Activated CD8-positive, alpha-beta memory T cell treated with anti-CD3 and anti-CD28 coated beads, Interleukin-2, amount 50 U/mL, for 24 hours (primary cell): ENCODE measurements around the gene PLD5.
"Not testable (repeated sequence)": the region's sequence is repeated elsewhere in the genome, so short reads cannot be mapped to it uniquely, and the experiment has no call there.

Experiments
- DNase-seq: peaks from one replicate; pipeline ENCODE4 v3.0.0-alpha.2; 2020; ENCODE audit errors: extremely low read depth

PLD5 gene

DNA sequence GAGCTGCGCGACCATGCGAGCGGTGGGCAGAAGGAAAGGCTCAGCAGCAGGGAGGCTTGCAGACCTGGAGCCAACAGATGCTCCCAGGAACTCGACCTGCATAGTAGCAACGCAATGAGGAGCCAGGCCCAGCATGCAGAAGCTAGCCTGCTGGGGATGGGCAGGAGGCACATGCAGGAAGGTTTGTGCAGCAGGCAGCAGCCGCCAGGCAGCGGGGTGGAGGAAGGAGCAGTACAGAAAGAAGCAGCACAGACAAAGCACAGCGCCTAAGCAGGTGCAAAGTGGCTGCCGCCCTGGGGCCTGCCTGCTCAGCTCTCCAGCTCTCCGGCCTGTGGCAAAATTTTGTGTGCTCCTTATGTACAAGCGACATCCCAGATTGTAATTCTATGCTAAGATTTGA, 312.1 kb downstream of the PLD5 start:
- DNase-seq = no peak

DNA sequence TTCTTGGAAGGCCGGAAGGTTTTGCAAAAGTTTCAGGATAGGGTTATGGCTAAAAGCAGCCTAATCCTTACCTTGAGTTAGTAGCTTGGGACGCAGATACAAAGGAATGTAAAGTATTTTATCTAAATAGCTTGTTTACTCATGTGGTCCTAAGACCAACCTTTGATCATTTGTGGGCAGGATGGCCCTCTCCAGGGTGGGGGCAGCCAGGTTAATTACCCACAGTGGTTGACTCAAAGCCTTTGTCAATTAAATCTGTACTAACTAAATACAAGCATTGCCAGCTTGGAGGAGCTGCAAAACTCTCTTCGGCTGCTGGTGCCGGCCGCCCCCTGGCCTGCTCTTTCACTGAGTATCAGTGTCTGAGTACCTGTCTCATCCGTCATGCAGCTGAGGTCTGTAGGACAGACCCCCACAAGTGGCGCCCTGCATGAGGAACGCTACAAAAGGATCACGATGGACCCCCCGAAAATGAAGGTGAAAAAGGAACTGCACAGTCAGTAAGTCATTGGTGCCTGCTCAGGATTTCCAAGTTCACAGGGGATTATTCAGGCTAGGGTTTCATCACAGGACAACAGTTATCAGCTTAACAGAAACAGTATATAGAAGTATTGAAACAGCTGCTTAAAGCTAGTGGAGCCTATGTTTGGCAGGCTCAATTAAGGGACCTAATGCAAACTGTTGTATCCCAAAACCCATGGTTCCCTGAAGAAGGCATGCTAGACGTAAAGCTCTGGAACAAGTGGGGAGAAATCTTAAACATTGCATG, 313.1 kb downstream of the PLD5 start:
- no peak for DNase-seq

DNA sequence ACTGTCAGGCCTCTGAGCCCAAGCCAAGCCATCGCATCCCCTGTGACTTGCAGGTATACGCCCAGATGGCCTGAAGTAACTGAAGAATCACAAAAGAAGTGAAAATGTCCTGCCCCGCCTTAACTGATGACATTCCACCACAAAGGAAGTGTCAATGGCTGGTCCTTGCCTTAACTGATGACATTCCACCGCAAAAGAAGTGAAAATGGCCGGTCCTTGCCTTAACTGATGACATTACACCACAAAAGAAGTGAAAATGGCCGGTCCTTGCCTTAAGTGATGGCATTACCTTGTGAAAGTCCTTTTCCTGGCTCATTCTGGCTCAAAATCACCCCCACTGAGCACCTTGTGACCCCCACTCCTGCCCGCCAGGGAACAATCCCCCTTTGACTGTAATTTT, 314.2 kb downstream of the PLD5 start:
- not testable (repeated sequence) for DNase-seq

DNA sequence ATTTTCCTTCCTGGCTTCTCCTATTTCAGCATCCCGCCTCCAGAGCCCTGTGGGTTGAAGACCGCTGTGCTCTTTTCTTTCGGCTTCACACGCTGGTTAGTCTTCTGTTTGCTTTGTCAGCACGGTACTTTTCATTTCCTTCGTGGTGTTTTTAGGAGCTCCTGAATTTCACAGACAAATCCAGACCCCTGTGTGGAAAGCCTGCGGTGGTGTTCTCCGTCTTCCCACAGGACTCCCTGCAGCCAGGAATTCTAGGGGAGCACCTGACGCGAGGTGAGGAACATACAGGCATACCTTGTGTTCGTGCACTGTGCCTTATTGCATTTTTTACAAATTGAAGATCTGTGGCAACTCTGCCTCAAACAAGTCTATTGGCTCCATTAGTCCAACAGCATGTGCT, 315.4 kb downstream of the PLD5 start:
- DNase-seq = no peak

DNA sequence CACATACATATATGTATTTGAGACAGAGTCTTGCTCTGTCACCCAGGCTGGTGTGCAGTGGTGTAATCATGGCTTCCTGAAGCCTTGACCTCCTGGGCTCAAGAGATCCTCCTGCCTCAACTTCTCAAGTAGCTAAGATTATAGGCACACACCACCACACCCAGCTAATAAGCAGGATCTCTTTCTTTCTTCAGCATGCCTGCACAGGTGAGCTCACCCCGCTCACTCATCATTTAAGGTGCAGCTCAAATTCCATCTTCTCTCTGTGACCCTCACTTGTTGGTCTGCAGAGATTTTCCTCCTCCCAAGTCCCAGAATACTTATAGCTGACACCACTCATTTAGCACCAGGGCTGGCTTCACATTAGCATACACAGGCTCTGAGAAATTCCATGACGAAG, 316.5 kb downstream of the PLD5 start:
- DNase-seq = no peak

DNA sequence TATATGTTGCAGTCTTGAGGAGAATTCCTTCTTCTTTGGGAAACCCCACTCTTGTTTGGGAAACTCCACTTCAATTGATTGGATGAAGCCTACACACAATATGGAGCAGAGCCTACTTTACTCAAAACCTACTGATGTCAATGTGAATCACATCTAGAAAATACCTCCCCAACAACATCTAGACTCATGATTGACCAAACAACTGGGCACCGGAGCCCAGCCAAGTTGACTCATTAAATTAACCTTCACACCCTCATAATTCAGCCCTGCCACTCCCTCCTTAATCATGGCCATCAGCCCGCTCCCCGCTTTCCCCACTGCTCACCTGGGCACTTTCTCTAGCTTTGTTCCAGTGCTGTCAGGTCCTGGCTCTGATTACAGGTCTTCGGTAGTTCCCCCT, 317.5 kb downstream of the PLD5 start:
- no peak for DNase-seq

DNA sequence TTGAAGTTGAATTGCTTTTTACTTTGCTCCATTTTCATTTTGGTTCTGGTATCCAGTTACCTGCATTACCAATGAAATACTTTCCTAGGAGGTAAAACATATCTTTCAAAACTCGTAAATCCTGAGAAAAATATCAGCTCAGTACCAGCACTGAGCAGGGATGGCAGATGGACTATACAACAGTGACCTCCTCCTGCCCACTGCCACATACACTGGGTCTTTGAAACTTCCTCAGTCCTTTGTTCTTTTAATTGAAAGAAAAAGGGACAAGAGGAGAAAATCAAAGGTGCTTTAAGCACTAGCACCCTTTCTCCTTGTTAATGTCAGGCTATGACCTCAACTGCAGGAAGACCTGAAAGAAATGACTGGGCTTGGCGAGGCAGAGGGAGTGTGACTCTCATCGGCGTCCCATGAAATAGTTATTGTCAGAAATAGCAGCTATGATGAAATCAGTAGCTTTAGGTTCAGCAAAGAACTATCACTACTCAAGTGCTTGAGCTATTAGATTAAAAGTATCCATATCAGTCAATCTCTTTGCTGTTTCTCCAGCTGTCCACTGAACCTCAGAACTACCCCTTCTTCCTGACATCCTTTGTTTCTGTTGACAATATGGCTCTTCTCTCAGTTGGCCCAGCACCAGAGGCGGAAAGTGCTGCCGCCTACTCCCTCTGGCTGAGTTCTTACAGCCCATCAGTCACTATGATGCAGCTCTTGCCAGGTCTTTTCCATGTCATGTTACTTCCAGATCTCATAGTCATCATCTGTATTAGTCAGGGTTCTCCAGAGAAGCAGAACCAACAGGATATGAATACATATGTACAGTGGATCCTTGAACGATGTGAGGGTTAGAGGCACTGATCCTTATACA, 318.6 kb downstream of the PLD5 start:
- no peak for DNase-seq

DNA sequence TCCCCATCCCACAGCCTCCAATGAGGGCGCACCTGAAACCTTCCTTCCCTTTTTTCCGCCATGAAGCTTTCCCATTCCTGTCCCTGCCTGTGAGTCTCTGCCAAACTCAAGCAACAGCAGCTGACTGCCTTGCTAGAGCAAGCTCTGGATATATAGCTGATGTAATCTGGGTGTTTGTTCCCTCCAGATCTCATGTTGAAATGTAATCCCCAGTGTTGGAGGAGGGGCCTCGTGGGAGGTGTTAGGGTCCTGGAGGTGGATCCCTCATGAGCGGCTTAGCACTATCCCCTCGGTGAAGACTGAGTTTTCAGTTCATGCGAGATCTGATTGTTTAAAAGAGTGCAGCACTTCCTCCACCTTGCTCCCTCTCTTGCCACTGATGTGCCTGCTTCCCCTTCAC, 321.2 kb downstream of the PLD5 start:
- no peak for DNase-seq

DNA sequence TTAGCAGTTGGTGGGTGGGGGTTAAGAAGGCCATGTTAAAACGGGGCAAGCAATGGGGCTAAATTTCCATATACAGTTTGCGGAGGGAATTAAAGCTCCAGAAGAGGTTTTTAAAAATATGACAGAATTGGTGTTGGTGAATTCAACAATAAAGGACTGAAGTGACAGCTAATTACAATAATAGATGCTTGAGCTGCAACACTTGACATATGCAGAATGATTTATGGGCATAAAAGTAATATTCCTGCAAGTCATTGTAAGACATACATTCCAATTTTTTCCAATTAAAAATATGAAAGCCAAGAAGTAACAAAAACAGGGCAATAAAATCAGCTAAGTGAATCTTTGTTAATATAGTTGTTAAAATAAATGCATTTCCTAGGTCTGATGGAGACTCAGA, 323.4 kb downstream of the PLD5 start:
- no peak for DNase-seq

DNA sequence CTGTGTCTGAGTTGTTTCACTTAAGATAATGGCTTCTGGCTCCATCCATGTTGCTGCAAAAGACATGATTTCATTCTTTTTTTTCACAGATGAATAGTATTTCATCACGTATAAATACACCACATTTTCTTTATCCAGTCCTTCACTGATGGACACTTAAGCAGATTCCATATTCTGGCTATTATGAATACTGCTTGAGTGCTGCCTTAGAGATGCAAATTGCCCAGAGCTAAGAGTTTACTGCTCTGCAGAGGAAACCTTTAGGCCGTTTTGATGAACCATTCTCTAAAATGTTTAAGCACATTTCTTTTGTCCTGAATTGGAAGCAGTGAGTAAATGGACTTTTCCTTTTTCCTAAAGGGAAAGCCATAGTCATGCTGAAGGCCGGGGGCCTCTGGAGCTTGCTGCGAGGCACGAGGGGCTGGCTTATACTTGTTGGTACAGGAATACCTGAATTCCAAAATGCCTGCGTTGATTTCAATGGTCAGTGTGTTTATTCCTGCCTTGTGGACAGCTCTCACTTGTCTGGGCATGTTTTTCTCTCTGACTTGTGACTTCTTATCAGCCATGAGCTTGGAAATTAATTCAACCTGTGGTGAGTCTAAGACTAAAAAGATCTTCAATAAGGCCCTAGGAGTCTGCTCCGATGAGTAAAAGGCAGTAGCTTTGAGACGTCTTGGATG, 324.6 kb downstream of the PLD5 start:
- no peak for DNase-seq

DNA sequence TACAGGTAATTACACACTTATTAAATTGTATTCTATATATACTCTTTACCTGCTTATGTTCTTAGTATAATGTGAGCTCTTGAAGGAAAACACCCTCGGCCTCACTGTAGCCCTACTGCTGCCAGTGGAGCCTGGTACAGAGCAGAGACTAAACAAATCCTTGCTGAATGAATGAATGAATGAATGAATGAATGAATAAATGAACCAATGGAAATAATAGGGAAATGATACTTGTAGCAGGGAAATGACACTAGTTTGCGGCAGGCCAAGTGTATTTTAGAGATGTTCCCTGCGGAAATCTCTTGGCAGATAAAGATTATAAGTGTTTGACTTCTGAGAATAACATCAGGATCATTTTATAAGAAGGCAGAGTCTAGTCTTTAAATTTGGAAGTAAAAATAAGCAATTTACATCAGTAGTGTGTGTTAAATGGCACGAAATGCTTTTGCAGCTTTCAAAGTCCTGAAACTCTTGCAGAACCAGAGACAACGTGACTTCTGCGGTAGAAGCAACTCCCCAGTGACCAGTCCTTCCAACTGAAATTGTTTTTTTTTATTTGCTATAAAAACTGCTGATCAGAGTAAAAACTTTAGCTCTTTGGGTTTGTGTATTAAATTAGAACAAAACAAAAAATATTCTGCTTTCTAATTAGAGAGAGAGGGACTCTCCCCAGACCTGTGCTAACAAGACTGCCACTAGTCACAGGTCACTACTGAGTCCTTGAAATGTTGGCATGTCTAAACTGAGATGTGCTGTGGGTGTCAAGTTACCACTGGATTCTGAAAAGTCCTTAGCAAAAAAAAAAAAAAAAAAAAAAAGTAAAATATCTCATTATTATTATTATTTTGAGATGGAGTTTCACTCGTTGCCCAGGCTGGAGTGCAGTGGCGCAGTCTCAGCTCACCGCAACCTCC, 326.3 kb downstream of the PLD5 start:
- DNase-seq = no peak

DNA sequence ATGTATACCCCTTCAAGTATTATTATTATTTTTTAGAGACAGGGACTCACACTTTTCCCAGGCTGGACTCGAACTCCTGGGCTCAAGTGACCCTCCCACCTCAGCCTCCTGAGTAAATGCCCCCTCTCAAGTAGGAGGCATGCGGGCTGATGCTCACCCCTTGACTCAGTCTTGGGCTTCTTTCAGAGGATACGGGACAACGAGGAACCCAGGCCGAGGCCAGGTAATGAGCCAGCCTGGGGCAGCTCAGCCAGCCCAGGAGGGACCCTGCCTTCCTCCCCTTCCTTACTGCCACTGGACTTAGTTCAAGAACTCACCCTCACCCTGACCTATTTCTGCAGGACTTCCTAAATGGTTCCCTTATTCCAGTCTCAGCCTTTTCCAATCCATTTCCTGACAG, 327.6 kb downstream of the PLD5 start:
- DNase-seq = no peak

DNA sequence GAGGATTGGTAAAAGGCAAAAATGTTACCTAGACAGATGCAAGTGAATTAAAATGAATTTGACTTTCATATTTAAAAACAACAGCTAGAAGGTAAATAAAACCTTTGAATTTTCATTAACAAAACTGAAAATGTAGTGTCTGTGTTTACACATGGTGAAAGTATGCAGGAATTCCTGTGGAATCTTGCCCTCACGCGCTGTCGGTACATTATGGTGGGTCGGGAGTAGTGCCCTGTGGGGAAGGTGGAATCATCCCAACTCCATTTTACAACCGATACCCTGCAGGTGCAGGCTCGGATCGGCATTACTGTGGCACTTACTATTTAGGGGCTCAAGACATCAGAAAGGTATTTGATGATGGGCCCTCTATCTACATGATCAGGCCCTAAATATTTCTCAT, 328.4 kb downstream of the PLD5 start:
- DNase-seq = no peak

DNA sequence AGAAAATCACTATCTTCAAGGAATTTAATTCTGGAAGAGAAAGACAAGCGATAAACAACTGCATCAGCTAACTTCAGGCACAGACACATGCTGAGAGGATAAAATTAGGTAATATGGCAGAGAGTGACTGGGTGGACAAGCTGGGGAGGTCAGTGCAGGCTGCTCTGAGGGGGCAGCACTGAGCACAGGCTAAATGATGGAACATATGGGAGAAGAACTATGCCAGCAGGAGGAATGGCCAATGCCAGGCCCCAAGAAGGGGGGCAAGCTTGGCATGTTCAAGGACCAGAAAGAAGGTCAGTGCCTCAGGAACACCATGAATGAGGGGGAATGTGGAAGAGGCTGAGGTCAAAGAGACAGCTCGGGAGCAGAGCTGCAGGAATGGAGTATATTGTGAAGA, 334.9 kb downstream of the PLD5 start:
- no peak for DNase-seq

DNA sequence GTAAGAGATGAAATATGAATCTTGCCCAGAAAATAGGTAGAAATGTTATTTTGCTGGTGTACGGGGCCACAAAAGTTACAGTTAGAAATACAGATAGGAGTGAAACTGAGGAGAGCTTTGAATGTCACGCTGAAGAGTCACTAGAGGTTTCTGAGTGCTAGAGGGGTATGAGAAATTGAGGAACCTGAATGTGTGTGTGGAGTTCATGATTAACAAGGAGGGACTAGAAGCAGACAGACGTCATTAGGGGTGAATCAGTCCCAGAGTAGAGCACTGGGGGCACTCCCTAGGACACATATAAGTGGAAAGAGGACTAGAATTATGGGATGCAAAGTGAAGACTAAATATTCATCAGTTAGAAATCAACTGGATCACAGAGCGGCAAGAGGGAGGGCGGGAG, 336.7 kb downstream of the PLD5 start:
- DNase-seq = no peak

DNA sequence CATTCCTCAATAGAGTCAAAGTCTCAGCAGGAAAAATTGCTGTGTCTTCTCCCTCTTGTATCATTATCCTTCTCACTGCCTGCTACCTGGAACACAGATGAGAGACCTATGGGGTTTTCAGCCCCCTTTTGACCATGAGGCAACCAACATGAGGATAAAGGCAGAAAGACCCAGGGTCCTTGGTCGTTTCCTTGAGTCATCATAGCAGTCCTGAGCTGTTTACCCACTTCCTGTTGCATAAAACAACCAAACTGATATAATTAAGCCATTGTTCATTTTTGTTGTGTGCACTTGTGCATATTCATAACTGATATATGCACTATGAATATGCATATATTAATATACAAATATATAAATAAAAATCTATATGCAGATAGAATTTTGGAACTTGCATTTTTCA, 337.3 kb downstream of the PLD5 start:
- no peak for DNase-seq

DNA sequence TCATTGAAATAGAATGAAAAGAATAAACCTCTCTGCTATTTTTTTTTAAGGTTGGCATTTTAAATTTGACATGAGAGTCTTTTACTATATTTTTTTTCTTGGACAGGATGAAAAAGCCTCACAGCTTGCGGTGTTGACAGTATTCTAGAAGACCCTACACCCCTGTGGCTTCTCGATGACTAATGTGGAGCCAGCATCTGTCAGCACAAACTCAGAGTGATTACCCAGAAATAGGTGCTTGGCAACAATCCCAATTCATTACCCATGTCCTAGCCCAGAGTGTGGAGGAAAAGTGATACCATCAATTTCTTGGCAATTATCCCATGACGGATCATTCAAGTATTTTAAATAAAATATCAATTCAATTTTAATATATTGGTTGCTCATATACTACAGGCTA, 338.8 kb downstream of the PLD5 start:
- DNase-seq = no peak

DNA sequence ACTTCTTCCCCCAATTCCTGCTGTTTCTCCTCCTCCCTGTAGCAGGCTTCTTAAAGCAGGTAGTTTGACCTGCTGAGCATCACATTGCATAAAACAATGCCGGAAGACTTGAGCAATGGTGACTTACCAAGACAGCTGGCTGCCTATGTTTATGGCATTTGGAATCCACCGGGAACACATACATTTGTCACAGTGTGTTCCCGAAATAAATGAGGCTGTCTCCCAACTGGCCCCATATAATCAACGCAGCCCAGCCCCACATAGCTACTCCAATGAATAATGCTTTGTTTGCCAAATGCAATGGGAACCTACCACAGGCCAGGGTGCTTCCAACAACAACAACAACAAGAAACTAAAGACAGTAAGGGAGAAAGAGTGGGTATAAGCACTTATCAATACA, 339.5 kb downstream of the PLD5 start:
- DNase-seq = no peak

DNA sequence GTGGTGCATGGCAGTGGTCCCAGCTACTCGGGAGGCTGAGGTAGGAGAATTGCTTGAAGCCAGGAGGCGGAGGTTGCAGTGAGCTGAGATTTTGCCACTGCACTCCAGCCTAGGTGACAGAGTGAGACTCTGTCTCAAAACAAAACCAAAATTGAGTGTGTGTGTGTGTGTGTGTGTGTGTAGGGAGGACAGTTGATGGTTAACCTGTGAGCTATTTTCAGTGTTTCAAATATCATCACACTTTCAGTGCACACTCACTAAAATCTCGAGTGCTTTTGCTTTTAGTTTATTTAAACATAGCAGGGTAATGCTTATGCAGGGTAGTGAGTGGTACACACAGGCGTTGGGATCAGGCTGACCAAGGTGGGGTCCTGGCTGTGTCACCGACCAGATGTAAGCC, 344.7 kb downstream of the PLD5 start:
- not testable (repeated sequence) for DNase-seq

DNA sequence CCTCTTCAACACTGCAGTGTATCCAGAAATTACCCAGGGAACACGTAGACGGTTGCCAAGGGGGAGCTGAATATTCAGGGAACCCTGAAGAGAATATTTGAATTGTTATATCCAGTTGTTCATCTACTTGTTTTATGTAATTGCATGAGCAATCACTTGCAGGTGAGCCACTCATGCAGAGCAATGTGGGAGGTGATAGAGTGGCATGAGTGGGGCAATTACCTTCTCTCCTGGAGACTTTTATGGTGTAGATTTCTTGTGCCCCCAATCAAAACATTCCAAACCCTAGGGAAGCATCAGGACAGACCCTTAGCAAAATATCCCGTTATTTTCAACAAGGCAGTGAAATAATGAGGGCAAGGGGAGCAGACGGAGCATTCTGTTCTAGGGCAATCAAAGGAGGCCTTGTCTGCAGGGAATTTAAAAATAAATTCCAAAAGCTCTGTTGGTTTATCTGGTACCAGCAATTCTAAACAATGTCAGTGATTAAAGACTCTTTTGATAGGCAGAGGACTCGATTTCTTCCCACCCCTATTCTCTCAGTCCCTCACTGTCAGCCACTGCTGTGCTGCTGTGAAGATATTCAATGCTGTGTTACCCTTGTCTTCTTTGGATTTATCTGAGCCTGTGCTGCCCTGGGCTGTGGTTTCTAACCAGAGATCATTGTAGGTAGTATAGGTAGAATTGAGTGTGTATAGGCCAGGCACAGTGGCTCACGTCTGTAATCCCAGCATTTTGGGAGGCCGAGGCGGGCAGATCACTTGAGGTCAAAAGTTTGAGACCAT, 345.4 kb downstream of the PLD5 start:
- DNase-seq = no peak

DNA sequence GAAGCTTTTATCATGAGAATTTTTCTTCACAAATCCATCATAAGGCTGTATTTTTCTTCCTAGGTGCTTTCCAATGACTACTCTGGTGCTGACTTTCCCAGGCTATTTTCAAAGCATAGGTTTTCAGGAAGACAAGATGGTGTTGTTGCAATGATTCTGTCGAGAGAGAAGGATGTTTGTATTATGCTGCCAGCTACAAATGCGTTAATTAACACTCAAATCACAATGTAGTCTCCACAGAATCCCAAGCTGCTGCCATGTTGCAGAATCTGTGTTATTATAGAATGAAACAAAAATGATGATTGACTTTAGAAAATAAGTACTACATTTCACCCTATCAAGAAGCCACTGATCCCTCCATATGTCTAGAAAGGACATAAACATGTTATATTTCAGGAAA, 346.1 kb downstream of the PLD5 start:
- no peak for DNase-seq
